Measurements from ENCODE around the gene TAS1R3.

Gene TAS1R3

GRCh38 chr1:1361982-1362423 lies 30.9 kb downstream of the TAS1R3 start:
- no peak for DNase-seq (ENCODE audit: low read depth in 1 of 2, low spot score in 1 of 2)
- no peak for TF ChIP-seq REST (IDR thresholded peaks at IDR 0.05; ENCODE audit: insufficient replicate concordance, low read depth)
- TF ChIP-seq SPI1 (IDR thresholded peaks at IDR 0.05; ENCODE audit: borderline replicate concordance, low read depth), result no peak
- no peak for TF ChIP-seq CTCF (IDR thresholded peaks at IDR 0.05; ENCODE audit: insufficient read depth, low read length)
- no peak for TF ChIP-seq POLR2AphosphoS5 (IDR thresholded peaks at IDR 0.05; ENCODE audit: low read depth)
- TF ChIP-seq GABPA (IDR thresholded peaks at IDR 0.05; ENCODE audit: low read depth), result no peak
- Histone ChIP-seq H3K4me3 (replicated peaks; ENCODE audit: insufficient read depth, low read length) (no peak overlapping the region), H3K27me3 (ENCODE audit: insufficient read depth, poor library complexity, severe bottlenecking) (peaks cover 16% of the 10 kb centered on the region), H3K27ac (replicated peaks) (no peak overlapping the region)

- Histone ChIP-seq H3K27me3 (ENCODE audit: insufficient read depth, poor library complexity, severe bottlenecking) (no peaks in the 10 kb centered on the region), H3K4me3 (replicated peaks; ENCODE audit: insufficient read depth, low read length) (no peak overlapping the region), H3K27ac (replicated peaks) (no peak overlapping the region)
- TF ChIP-seq POLR2AphosphoS5 (IDR thresholded peaks at IDR 0.05; ENCODE audit: low read depth), result no peak
- TF ChIP-seq SPI1 (IDR thresholded peaks at IDR 0.05; ENCODE audit: borderline replicate concordance, low read depth), result no peak
- no peak for TF ChIP-seq CTCF (IDR thresholded peaks at IDR 0.05; ENCODE audit: insufficient read depth, low read length)
- TF ChIP-seq GABPA (IDR thresholded peaks at IDR 0.05; ENCODE audit: low read depth), result no peak
- TF ChIP-seq REST (IDR thresholded peaks at IDR 0.05; ENCODE audit: insufficient replicate concordance, low read depth), result no peak
- DNase-seq (ENCODE audit: low read depth in 1 of 2, low spot score in 1 of 2), result no peak
Measured at GRCh38 chr1:1364266-1364665, 33.2 kb downstream of the TAS1R3 start.

- Histone ChIP-seq H3K4me3 (replicated peaks; ENCODE audit: insufficient read depth, low read length) (no peak overlapping the region), H3K27me3 (ENCODE audit: insufficient read depth, poor library complexity, severe bottlenecking) (no peaks in the 10 kb centered on the region), H3K27ac (replicated peaks) (no peak overlapping the region)
- DNase-seq (ENCODE audit: low read depth in 1 of 2, low spot score in 1 of 2), result no peak
- TF ChIP-seq SPI1 (IDR thresholded peaks at IDR 0.05; ENCODE audit: borderline replicate concordance, low read depth) (no peak), REST (IDR thresholded peaks at IDR 0.05; ENCODE audit: insufficient replicate concordance, low read depth) (no peak)
Measured at GRCh38 chr1:1365875-1366698, 35.0 kb downstream of the TAS1R3 start.

All from HL-60 (cell line).